SK-N-SH (cell line): Measurements from ENCODE around the gene DGKE. TPM values are rescaled to one million over a fixed set of nuclear protein-coding genes. Genes with fewer than 3 reads are reported as not detected.

Experiments used
- CTCF ChIA-PET: fragments of 300-600, 350-600 bp; formaldehyde crosslinking; extraction: SDS; loops from one replicate; lab custom pipeline; 2021; lab: Yijun Ruan, JAX
- POLR2A ChIA-PET: fragments of 350-600 bp; sonication (Branson Sonifier 250); formaldehyde crosslinking; extraction: SDS; loops from one replicate; lab custom pipeline; 2020; ENCODE audit warnings: antibody characterized with exemption, inconsistent platforms; lab: Yijun Ruan, JAX
- DNase-seq: peaks from one replicate; pipeline ENCODE4 v3.0.0; 2012
- H2AFZ ChIP-seq: fragments of 200-600 bp; sonication (generic); 2 replicates; pipeline ENCODE4 v1.8.1; 2016; ENCODE audit warnings: antibody characterized with exemption, mild to moderate bottlenecking, low read depth
- H3F3A ChIP-seq: fragments of 200-600 bp; sonication (generic); replicated peaks from 2 replicates; pipeline ENCODE3; 2016; ENCODE audit warnings: antibody characterized with exemption, mild to moderate bottlenecking; ENCODE audit not compliant: insufficient read depth
- H3K27ac ChIP-seq, 2 experiments: fragments of 200-500 bp in 1 of 2; fragments of 200-600 bp in 1 of 2; sonication (Bioruptor generic) in 1 of 2; sonication (generic), shearing (Covaris generic) in 1 of 2; 2 replicates each; pipeline versions ENCODE4 v1.5.1 to v1.6.1; 2014 to 2016; ENCODE audit warnings: low read depth in 2 of 2, inconsistent platforms in 1 of 2, low read length in 1 of 2, mild to moderate bottlenecking in 1 of 2, mixed read lengths in 1 of 2
- H3K27me3 ChIP-seq: fragments of 200-600 bp; sonication (generic), shearing (Covaris generic); 2 replicates; pipeline ENCODE4 v1.6.1; 2016; ENCODE audit warnings: mixed run types; ENCODE audit not compliant: insufficient read depth
- H3K36me3 ChIP-seq, 2 experiments: fragments of 200-500 bp in 1 of 2; fragments of 200-600 bp in 1 of 2; sonication (Bioruptor generic) in 1 of 2; sonication (generic) in 1 of 2; replicated peaks in 1 of 2; 2 replicates each; pipeline versions ENCODE3 to v1.5.1; 2014 to 2016; ENCODE audit warnings: low read length in 1 of 2, mild to moderate bottlenecking in 1 of 2; ENCODE audit not compliant: insufficient read depth in 2 of 2, control insufficient read depth in 1 of 2
- H3K4me1 ChIP-seq, 2 experiments: fragments of 200-500 bp in 1 of 2; fragments of 200-600 bp in 1 of 2; sonication (Bioruptor generic) in 1 of 2; sonication (generic), shearing (Covaris generic) in 1 of 2; 2 replicates each; pipeline versions ENCODE4 v1.5.1 to v1.6.1; 2014 to 2016; ENCODE audit warnings: low read depth in 1 of 2, low read length in 1 of 2, mixed run types in 1 of 2; ENCODE audit not compliant: insufficient read depth in 2 of 2, control insufficient read depth in 1 of 2
- H3K4me2 ChIP-seq: fragments of 200-600 bp; sonication (generic), shearing (Covaris generic); 2 replicates; pipeline ENCODE4 v1.6.1; 2017; ENCODE audit warnings: mixed run types
- H3K4me3 ChIP-seq, 2 experiments: fragments of 200-500 bp in 1 of 2; fragments of 200-600 bp in 1 of 2; sonication (Bioruptor generic) in 1 of 2; sonication (generic), shearing (Covaris generic) in 1 of 2; 2 replicates each; pipeline versions ENCODE4 v1.5.1 to v1.8.1; 2014 to 2016; ENCODE audit warnings: low read depth in 2 of 2, inconsistent platforms in 1 of 2, low read length in 1 of 2, mild to moderate bottlenecking in 1 of 2, mixed read lengths in 1 of 2, moderate library complexity in 1 of 2
- H3K79me2 ChIP-seq: fragments of 200-600 bp; sonication (generic); 2 replicates; pipeline ENCODE4 v1.8.1; 2017; ENCODE audit warnings: mild to moderate bottlenecking; ENCODE audit not compliant: insufficient read depth
- H3K9ac ChIP-seq: fragments of 200-600 bp; sonication (generic); 2 replicates; pipeline ENCODE4 v1.6.1; 2017; ENCODE audit warnings: mixed run types
- H3K9me2 ChIP-seq: fragments of 200-600 bp; sonication (generic); 2 replicates; pipeline ENCODE4 v1.6.1; 2017; ENCODE audit warnings: mixed run types
- H3K9me3 ChIP-seq: fragments of 200-600 bp; sonication (generic); 2 replicates; pipeline ENCODE4 v1.6.1; 2017; ENCODE audit warnings: mixed run types, mild to moderate bottlenecking, moderate library complexity
- H4K20me1 ChIP-seq: fragments of 200-600 bp; sonication (generic); 2 replicates; pipeline ENCODE4 v1.6.1; 2017; ENCODE audit warnings: mild to moderate bottlenecking, mixed run types; ENCODE audit not compliant: insufficient read depth
- CHD2 ChIP-seq: fragments of 150-350 bp; IDR thresholded peaks from 2 replicates; pipeline ENCODE4 v1.6.1; 2018; ENCODE audit warnings: low read length; ENCODE audit not compliant: partially characterized antibody
- CTCF ChIP-seq: fragments of 200-600 bp; sonication (generic); IDR thresholded peaks from 2 replicates; pipeline ENCODE4 v1.6.1; 2017; ENCODE audit warnings: antibody characterized with exemption, mild to moderate bottlenecking, moderate library complexity
- ELF1 ChIP-seq: IDR thresholded peaks from 2 replicates; pipeline ENCODE4 v1.4.0; 2012
- EP300 ChIP-seq, 2 experiments: IDR thresholded peaks; 2 replicates each; pipeline versions ENCODE4 v1.4.0 to v1.6.1; 2012; ENCODE audit warnings: borderline replicate concordance in 1 of 2, low read depth in 1 of 2, low read length in 1 of 2
- EZH2phosphoT487 ChIP-seq: fragments of 200-600 bp; sonication (generic); IDR thresholded peaks from 2 replicates; pipeline ENCODE4 v1.6.1; 2017; ENCODE audit warnings: low read depth, mixed run types, mild to moderate bottlenecking, antibody characterized with exemption, moderate library complexity, borderline replicate concordance
- FOXM1 ChIP-seq: IDR thresholded peaks from 2 replicates; pipeline ENCODE4 v1.4.0; 2012; ENCODE audit warnings: low read depth, mild to moderate bottlenecking
- GABPA ChIP-seq: IDR thresholded peaks from 2 replicates; pipeline ENCODE4 v1.4.0; 2012; ENCODE audit warnings: low read depth, mild to moderate bottlenecking
- MEF2A ChIP-seq: IDR thresholded peaks from 2 replicates; pipeline ENCODE4 v1.4.0; 2012; ENCODE audit warnings: low read depth, borderline replicate concordance
- NFIC ChIP-seq: IDR thresholded peaks from 2 replicates; pipeline ENCODE4 v1.4.0; 2012; ENCODE audit warnings: borderline replicate concordance
- NRF1 ChIP-seq: IDR thresholded peaks from 2 replicates; pipeline ENCODE4 v1.6.1; 2012; ENCODE audit warnings: low read depth, mild to moderate bottlenecking, low read length
- PBX3 ChIP-seq: IDR thresholded peaks from 2 replicates; pipeline ENCODE4; 2012
- POLR2AphosphoS5 ChIP-seq: IDR thresholded peaks from 2 replicates; pipeline ENCODE4 v1.6.1; 2012; ENCODE audit warnings: low read depth, low read length
- RCOR1 ChIP-seq: fragments of 150-350 bp; IDR thresholded peaks from 2 replicates; pipeline ENCODE4 v1.6.1; 2017; ENCODE audit warnings: antibody characterized with exemption, low read length
- REST ChIP-seq: IDR thresholded peaks from 2 replicates; pipeline ENCODE4 v1.6.1; 2012; ENCODE audit warnings: mild to moderate bottlenecking, low read depth, low read length, moderate library complexity
- TAF1 ChIP-seq: IDR thresholded peaks from 2 replicates; pipeline ENCODE4 v1.6.1; 2012; ENCODE audit warnings: low read depth, mild to moderate bottlenecking, low read length, moderate library complexity, borderline replicate concordance
- TEAD4 ChIP-seq: IDR thresholded peaks from 2 replicates; pipeline ENCODE4 v1.4.0; 2012; ENCODE audit warnings: mild to moderate bottlenecking, borderline replicate concordance; ENCODE audit not compliant: insufficient read depth
- WGBS: methylation state at CpG from one replicate; pipeline ENCODE4 v1.1.6; 2017; ENCODE audit warnings: low lambda C conversion rate; 5-methylcytosine and 5-hydroxymethylcytosine counted together
- polyA plus RNA-seq, 3 experiments: library from polyadenylated mRNA; depleted of rRNA; stranded (reverse); fragments of >200 nt; gene quantifications; 2 replicates each; pipeline ENCODE4 v1.2.3, GENCODE V29; 2012

Gene DGKE
- polyA plus RNA-seq, 1 of the 3 experiments (the other 2 are of a cell fraction), result 2.4 TPM

- H3K27me3 ChIP-seq, result no peaks in the 10 kb centered on the region
- ChIA-PET POLR2A (no interaction called here), CTCF (interaction anchor here (1.0 to 1.5 kb wide), 5 partner anchors 11 to 108 kb away, joined by 3 to 4 read pairs (median 3); no protein-coding TSS in a partner anchor)
- H3F3A ChIP-seq, result no peaks in the 10 kb centered on the region
- H3K27ac ChIP-seq, result no peak overlapping the region
- 94% methylated on average over 9 of the region's 9 CpGs for WGBS
- H3K9me2 ChIP-seq, result no peaks in the 10 kb centered on the region
- DNase-seq, result no peak
- H3K79me2 ChIP-seq, result no peaks in the 10 kb centered on the region
- H3K4me2 ChIP-seq, result no peak overlapping the region
- no peaks in the 10 kb centered on the region for H4K20me1 ChIP-seq
- H3K9ac ChIP-seq, result no peak overlapping the region
- no peaks in the 10 kb centered on the region for H3K4me1 ChIP-seq
- H2AFZ ChIP-seq, result no peak overlapping the region
- no peaks in the 10 kb centered on the region; the same call in 1 of the 2 replicates for H3K9me3 ChIP-seq
- no peak overlapping the region for H3K4me3 ChIP-seq
- TF ChIP-seq CTCF, result no peak
- TF ChIP-seq MEF2A, result no peak
- no peak for TF ChIP-seq REST
- TF ChIP-seq EP300 (IDR thresholded peaks at IDR 0.05; ENCODE audit: borderline replicate concordance in 1 of 2, low read depth in 1 of 2, low read length in 1 of 2), result no peak
- TF ChIP-seq NFIC, result no peak
- no peak for TF ChIP-seq CHD2
- no peak for TF ChIP-seq TEAD4
- peaks cover 32 to 40% of the 10 kb centered on the region in 2 experiments for H3K36me3 ChIP-seq
Measured at GRCh38 chr17:56887552-56888467, 53.9 kb downstream of the DGKE start.

GRCh38 chr17:56890390-56890789, 56.4 kb downstream of the DGKE start:
- 100% methylated on average over 6 of the region's 6 CpGs for WGBS
- ChIA-PET POLR2A (no interaction called here), CTCF (interaction anchor here (0.7 to 1.7 kb wide), 6 partner anchors 9 to 110 kb away, joined by 3 to 5 read pairs (median 3); no protein-coding TSS in a partner anchor)
- H3K27me3 ChIP-seq, result no peaks in the 10 kb centered on the region
- H3K9ac ChIP-seq, result no peak overlapping the region
- no peak overlapping the region for H3K27ac ChIP-seq
- H3K4me2 ChIP-seq, result no peak overlapping the region
- H4K20me1 ChIP-seq, result no peaks in the 10 kb centered on the region
- no peak overlapping the region for H2AFZ ChIP-seq
- no peaks in the 10 kb centered on the region for H3F3A ChIP-seq
- peaks cover 40 to 52% of the 10 kb centered on the region in 2 experiments for H3K36me3 ChIP-seq
- no peak for DNase-seq
- no peak overlapping the region for H3K4me3 ChIP-seq
- no peaks in the 10 kb centered on the region for H3K79me2 ChIP-seq
- H3K9me3 ChIP-seq, result no peaks in the 10 kb centered on the region; the same call in 1 of the 2 replicates
- no peaks in the 10 kb centered on the region for H3K4me1 ChIP-seq
- no peaks in the 10 kb centered on the region for H3K9me2 ChIP-seq
- TF ChIP-seq CHD2 (no peak), FOXM1 (no peak), RCOR1 (no peak), NFIC (no peak), TAF1 (no peak), EP300 (IDR thresholded peaks at IDR 0.05; ENCODE audit: borderline replicate concordance in 1 of 2, low read depth in 1 of 2, low read length in 1 of 2) (no peak), EZH2phosphoT487 (no peak), POLR2AphosphoS5 (no peak), GABPA (no peak), ELF1 (no peak), CTCF (no peak), NRF1 (no peak), PBX3 (no peak)
